Femur (tissue), 1 donor: ENCODE results near the gene GYPE.
"Not testable (repeated sequence)": the region's sequence is repeated elsewhere in the genome, so short reads cannot be mapped to it uniquely, and the experiment has no call there.

Source experiments
- DNase-seq: peaks from one replicate; pipeline ENCODE4 v3.0.0-alpha.2; 2017

GYPE gene

DNA sequence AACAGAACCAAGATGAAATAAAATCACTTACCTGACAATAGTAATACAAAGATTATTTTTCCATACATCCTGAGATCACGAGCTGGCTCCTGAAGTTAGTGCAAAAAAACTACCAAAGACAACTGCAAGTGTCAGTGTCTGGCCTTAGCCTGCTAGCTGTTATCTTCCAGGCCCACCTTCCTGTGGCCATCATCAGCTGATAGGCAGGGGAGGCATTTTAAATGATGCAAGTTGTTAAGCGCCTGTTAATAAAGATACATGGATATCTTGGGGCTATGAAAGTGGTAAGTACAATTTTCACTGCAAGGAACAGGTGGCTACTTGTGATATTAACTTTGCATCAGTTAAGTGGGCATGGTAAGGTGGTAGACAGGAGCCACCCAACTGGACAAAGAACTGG, at the start of gene GYPE:
Gene GYPE, minus strand, starts transcription at position 120 of the 400 bp plus-strand sequence. Its CDS starts 52 bp downstream, at position 68.
- DNase-seq: not testable (repeated sequence)

DNA sequence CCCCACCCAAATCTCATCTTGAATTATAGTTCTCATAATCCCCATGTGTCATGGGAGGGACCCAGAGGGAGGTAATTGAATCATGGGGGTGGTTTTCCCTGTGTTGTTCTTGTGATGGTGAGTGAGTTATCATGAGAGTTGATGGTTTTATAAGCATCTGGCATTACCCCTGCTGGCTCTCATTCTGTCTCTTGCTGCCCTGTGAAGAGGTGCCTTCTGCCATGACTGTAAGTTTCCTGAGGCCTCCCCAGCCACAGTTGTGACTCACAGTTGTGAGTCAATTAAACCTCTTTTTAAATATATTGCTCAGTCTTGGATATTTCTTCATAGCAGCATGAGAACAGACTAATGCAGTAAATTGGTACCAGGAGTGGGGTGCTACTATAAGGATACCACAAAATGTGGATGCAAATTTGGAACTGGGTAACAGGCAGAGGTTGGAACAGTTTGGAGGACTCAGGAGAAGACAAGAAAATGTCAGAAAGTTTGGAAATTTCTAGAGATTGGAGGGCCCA, 46.2 kb upstream of the GYPE start:
- DNase-seq: not testable (repeated sequence)

DNA sequence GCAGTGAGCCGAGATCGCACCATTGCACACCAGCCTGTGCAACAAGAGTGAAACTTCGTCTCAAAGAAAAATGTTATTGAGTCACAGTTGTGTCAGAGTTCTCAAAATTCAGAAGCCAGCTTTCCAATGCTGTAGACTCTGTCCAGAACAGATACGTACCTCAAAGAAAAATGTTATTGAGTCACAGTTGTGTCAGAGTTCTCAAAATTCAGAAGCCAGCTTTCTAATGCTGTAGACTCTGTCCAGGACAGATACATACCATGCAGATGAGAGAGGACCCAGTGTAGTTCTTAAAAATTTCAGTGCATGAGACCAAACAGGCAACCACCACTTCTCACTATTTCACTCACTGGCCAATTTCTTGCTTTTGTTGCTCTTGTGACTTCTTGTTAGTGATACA, 45.6 kb upstream of the GYPE start:
- not testable (repeated sequence) for DNase-seq

DNA sequence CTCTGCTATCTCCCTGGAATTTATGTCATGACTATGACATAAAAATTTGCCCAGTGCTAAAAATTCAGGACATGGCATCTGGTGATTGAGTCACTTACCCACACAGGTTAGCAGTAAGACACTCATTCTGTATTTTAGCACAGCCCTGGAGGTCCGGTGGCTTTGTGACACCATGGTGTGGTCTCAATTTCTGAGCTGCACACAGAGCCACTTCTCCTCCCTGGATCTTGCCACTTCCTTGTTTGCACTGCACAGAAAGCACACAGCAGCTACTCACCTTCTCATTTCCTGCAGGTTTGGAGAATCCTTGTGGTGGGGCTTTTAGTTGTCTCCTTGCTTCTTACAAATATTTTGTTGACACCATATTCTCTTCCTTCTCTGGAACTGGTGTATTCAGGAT, 44.8 kb upstream of the GYPE start:
- DNase-seq: not testable (repeated sequence)

DNA sequence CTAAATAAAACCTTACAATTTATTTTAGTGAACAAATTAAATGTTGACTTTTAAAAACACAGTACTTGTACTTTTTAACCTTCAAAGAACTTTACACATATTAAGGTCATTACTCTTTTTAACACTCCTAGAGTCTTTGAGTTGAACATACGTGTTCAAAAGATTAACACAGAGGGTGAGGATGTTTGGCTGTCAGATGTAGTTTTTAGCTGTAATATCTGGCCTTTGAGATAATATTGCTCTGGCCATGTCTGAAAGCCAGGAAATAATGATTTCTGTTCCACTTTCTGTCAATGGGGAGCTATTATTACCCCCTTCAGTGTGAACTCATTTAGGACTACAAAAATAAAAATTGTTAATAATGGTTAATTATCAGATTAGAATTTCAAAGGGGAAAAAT, 42.1 kb upstream of the GYPE start:
- DNase-seq: not testable (repeated sequence)

DNA sequence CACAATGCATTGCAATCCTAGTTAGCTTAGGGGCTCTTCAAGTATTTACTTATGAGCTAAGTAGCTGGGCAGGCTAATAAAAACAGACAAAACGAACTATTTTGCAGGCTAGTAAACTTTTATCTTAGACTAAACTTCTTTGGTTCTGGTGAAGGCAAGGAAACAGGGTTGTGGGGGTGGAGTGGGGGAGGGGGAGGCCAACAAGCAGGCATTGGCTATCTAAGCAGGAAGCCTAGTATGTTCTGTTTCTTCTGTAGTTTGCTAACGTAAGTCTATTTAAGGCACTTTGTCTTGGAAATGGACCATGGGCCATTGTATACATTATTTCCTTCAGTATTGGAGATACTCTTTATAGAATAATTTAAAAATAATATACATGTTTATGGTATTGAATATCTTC, 35.3 kb upstream of the GYPE start:
- not testable (repeated sequence) for DNase-seq

DNA sequence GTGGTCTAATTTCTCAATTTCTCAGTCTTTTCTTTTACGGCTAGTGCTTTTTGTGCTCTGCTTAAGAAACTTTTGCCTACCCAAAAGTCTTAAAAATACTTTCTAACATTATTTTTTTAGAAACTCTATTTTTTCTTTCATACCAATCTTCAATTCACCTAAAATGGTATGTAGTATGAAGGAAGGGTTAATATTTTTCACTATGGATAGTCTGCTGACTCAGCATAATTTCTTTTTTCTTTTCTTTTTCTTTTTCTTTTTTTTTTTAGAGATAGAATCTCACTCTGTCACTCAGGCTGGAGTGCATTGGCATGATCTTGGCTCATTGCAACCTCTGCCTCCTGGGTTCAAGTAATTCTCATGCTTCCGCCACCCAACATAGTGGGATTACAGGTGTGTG, 34.2 kb upstream of the GYPE start:
- DNase-seq: no peak

DNA sequence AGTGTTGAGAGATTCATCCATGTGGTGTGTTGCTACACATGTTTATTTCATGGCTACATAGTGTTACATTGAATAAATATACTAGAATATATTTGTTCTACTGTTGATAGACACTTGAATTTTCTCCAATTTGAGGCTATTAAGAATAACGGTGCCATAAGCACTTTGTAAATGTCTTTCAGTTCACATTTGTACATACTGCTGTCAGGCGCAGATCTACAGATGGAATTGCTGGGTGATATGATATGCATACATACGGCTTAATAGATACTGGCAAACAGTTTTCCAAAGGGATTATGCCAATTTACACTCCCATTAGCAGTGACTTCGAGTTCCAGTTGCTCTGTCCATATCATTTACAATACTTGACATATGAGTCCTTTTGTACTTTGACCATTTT, 33.5 kb upstream of the GYPE start:
- not testable (repeated sequence) for DNase-seq

DNA sequence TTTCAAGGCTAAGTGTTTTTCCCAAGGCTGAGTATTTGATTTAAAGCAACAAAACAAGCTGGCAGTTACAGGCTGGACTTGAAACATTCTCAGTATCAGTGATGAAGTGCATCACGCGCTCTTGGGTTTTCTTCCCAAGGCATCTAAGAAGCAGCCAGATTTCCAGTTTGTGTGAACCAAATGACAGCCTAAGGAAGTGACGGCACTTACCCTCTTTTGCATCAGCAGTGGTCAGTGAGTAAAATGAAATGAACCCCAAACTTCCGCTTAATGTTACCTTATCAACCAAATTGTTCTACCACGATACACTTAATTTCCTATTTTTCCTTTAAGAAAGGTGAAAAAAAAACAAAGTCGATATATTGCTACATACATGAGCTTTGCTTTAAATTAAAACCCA, 15.8 kb upstream of the GYPE start:
- DNase-seq: no peak

DNA sequence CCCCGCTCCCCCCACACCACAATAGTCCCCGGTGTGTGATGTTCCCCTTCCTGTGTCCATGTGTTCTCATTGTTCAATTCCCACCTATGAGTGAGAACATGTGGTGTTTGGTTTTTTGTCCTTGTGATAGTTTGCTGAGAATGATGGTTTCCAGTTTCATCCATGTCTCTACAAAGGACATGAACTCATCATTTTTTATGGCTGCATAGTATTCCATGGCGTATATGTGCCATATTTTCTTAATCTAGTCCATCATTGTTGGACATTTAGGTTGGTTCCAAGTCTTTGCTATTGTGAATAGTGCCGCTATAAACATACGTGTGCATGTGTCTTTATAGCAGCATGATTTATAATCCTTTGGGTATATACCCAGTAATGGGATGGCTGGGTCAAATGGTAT, 11.1 kb upstream of the GYPE start:
- DNase-seq: not testable (repeated sequence)

DNA sequence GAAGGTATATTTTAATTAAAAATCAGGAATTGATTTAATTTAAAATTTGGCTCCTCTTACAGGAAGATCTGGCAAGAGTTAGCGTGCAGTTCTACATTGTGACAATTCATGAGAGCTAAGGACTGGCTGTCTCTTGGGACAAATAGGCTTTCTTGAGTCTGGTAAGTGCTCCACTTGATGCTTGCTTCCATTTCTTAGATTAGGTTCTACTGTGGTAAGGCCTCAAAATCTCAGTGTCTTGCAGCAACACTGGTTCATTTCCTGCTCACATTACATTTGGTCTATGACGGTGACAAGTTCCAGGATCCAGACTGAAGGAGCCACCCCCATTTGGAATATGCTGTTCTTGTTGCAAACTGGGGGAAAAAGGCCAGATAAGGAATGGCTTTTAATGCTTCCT, 7.1 kb upstream of the GYPE start:
- not testable (repeated sequence) for DNase-seq

DNA sequence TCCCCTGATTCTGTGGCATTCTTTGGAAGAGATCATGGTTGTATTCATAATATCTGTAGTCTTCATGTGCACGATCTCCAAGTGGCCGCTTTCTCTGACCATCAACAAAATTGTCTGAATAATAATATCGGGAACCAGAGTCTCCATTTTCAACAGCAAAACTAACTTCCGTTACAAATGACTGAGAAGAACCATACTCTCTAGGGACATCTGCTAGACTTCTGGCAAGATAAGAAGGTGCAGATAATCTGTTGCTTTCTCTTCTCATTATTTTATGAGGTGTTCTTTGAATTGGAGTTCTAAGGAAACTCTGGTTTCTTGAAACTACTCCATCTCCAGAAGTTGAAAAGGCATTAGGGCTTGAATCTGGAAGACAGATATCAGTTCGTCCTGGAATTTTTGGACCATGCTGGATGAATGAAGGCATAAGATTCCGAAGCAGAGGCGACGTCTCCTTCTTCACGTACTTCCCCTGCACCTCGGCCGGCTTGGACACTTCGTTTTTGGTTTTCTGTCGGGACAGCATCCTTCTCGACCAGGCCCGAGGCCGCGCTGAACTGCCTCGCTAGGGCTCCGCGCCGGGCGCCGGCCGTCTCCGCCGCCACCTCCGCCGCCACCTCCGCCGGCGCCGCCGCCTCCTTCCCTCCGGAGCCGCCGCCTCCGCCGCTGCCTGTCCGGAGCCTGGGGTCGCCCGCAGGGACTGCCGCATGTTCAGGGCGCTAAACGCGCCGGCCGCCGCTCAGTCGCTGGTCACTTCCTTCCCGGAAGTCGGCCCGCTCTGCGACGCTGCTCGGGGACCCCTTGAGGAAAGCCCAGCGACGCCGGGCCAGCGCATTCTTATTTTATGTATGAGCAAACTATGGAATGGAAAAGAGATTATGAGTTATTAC, 6.4 kb upstream of the GYPE start:
- peak; percentile 63 for DNase-seq

DNA sequence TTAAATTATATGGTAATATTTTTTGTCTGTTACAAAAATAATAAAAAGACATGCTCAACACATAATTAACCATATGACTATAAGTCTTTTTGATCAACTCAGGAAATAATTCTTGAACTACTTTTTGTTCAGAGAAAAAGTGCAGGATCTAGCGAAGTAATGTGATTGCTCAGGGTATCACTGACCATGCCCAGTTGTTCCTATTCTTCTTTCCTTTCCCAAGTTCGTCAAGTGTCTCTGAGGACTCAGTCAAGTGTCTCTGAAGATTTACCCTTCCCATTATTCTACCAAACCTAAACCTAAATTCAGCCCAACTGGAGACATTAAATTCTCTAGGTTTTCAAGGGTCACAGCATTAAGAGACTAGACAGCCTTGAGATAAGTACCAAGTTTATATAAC, 5.5 kb upstream of the GYPE start:
- DNase-seq: not testable (repeated sequence)

DNA sequence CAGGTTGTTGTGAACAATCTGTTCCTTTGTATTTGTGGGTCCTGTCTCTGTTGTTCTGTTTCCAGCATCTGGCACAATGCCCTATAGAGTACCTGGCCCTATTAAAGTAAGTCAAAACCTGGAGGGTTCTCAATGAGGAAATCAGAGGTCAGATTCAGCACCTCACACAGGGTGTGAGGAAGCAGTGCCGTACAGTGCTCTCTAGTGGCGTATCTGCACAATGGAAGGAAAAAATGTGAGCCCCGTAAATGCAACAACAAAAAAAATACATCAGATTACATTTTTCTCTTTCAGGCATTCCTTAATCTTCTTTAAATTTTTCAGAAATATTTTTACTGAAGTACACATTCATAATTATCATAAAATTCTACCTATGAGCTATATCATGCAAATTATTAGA, 2.5 kb upstream of the GYPE start:
- DNase-seq: not testable (repeated sequence)

DNA sequence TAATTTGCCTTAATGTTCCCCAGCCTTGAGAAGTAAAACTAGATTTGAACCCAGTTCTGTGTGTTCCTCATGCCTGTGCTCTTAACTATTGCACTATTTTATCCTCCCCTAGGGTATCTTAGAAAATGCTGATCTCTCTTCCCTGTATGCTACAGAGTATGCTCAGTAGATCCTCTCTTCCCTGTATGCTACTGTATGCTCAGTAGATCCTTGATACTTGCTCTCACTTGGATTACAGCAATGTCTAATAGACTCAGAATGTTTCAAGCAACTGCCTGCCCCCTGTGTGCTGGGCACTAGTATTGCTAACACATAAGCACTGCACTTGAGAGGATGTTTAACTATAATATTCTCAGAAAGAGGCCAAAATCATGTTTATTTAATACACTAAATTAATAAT, 928 bp downstream of the GYPE start:
- DNase-seq: not testable (repeated sequence)

DNA sequence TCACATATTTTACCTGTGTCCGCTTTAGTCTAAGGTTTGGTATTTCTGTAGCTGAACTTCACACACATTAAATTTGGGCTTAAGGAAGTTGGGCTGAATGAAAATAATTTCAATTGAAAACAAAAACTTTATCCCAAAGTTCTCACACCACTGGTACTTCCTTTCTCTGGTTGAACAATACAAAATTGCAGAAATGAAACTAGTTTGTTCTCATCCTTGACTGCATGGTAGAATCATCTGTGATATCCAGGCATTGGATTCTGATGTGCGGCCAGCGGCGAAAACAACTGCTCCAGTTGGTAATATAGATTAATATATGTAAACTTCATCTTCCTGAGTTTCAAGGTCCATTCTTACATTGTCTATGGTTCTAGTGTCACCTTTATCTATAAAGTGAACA, 15.0 kb downstream of the GYPE start:
- not testable (repeated sequence) for DNase-seq

DNA sequence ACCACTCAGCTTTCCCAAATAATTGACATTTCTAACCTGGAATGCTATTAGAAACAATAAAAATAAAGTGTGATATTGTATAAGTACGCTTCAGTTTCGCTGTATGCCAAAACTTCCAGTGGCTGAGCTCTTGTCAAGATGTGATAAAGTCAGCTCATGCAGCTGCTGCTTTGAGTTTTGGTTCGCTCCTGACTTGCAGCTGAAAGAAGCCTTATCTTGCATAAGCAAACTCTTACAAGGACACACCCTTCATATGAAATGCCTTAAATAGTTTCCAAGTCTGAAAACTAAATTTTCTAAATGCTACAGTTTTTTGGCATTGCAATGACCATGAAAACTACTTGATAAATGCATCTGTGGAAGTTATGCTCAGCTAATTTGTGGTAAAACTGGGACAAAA, 17.2 kb downstream of the GYPE start:
- DNase-seq: not testable (repeated sequence)

DNA sequence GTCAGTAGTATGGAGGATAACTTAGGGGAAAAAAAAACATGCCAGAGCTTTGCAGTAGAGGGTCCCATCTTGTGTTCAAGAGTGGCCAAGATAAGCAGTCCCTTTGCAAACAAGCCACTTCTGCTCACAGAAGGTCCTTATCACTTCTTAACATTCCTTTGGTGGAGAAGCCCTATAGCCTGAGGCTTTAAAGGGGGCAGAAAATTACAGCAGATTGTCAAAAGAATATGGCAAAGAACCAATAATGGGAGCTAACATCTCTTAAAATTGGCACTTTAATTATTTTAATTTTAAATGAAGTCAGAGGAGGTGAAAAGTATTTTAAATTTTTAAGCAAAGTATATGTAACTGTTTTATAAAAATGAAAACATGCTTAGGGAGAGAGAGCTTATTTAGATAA, 20.4 kb downstream of the GYPE start:
- DNase-seq: not testable (repeated sequence)

DNA sequence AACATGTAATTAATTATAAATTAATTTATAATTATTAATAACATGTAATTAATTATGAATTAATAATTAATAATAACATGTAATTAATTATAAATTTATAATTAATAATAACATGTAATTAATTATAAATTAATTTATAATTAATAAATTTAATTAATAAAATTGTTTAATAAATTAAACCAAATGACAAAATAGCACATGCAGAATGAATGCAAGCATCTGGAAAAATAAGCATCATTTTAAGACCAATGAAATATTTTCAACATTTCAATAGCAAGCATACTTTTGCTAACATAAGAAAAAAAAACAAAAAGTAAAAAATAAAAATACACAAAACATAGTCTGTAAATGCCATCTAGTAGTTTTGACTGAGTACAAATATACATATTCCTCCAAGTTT, 21.8 kb downstream of the GYPE start:
- no peak for DNase-seq

DNA sequence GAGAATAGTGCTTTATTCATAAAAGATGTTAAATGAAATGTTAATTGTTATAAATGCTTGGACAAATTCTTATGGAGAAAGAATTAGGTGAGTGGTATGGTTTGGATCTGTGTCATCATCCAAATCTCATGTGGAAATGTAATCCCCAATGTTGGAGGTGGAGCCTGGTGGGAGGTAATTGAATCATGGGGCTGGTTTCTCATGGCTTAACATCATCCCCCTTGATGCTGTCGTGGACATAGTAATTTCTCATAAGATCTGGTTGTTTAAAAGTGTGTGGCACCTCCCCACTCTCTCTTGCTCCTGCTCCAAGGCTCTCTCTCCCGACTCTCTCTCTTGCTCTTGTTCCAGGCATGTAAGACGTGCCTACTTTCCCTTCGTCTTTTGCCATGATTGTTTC, 22.5 kb downstream of the GYPE start:
- no peak for DNase-seq

DNA sequence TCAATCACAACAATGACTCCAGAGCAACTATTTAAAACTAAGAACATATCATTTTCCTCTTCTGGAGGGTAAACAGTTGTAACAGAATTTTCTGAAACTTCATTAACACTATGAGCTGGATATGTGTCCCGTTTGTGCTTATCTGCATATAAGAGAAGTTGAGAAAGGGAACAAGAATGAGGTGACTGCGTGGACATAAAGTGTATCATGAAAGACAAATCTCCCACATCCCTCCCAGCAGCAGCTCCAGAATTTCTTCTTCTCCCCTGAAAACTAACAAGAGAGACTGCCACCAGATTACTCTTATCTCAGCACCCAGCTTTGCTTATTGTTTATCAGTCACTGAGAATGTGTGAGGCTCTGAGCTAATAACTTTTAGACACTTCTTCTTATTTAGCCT, 25.8 kb downstream of the GYPE start:
- DNase-seq: not testable (repeated sequence)

DNA sequence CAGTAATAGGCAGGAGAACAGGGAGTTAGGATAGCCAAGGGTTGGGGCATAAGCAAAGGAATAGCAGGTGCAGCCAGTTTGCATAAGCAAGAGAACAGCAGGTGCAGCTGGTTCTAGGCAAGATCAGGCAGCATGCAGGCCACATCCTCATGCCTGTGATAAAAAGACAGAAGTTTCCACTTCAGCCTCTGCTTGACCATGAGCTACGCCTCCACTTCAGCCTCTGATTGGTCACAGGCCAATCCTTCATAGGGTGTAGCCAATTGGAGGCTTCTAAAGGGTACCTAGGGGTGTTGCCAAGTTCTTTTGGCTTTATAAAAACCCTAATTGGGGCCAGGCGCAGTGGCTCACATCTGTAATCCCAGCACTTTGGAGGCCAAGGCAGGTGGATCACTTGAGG, 30.0 kb downstream of the GYPE start:
- DNase-seq: not testable (repeated sequence)

DNA sequence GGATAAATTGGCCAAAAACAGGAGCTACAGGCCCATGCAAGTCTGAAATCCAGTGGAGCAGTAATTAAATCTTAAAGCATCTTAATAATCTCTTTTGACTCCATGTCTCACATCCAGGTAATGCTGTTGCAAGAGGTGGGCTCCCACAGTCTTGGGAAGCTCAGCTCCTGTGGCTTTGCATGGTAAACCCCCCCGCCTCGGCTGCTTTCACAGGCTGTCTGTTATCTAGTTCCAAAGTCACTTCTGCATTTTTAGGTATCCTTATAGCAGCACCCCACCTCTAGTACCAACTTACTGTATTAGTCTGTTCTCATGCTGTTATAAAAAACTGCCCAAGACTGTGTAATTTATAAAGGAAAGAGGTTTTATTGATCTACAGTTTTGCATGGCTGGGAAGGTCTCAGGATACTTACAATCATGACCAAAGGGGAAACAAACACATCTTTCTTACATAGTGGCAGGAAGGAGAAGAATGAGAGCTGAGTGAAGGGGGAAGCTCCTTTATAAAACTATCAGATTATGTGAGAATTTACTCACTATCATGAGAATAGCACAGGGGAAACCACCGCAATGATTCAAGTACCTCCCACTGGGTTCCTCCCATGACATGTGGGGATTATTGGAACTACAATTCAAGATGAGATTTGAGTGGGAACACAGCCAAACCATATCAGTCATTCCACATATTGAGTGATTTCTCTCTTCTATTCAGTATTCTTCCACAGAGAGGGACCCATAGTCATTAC, 34.7 kb downstream of the GYPE start:
- not testable (repeated sequence) for DNase-seq

DNA sequence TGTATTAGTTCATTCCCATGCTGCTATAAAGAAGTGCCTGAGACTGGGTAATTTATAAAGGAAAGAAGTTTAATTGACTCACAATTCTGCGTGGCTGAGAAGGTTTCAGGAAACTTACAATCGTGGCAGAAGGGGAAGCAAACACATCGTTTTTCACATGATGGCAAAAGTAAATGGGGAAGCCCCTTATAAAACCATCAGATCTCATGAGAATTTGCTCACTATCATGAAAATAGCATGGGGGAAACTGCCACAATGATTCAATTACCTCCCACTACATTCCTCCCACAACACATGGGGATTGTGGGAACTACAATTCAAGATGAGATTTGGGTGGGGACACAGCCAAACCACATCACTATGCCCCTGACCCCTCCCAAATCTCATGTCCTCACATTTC, 35.4 kb downstream of the GYPE start:
- DNase-seq: not testable (repeated sequence)
